Activated naive CD4-positive, alpha-beta T cell (primary cell): ENCODE measurements around the gene HMGN4.

Experiments
- DNase-seq, 4 experiments: peaks; one replicate each; lab custom pipeline; 2025; lab: John Stamatoyannopoulos, UW

Gene HMGN4

GRCh38 chr6:26577720-26578072 lies 39.5 kb downstream of the HMGN4 start:
- DNase-seq, result no peak

GRCh38 chr6:26578279-26578678 lies 40.1 kb downstream of the HMGN4 start:
- DNase-seq, result no peak

GRCh38 chr6:26578741-26579140 lies 40.6 kb downstream of the HMGN4 start:
- DNase-seq, result no peak

- DNase-seq, result no peak
These were observed 43.2 kb downstream of the HMGN4 start for GRCh38 chr6:26581164-26581915.

- no peak for DNase-seq
These were observed 50.8 kb downstream of the HMGN4 start for GRCh38 chr6:26588965-26589364.

GRCh38 chr6:26592649-26593048 lies 54.5 kb downstream of the HMGN4 start:
- no peak for DNase-seq

GRCh38 chr6:26593278-26594130 lies 55.3 kb downstream of the HMGN4 start:
- no peak for DNase-seq

GRCh38 chr6:26594131-26594498 lies 55.9 kb downstream of the HMGN4 start:
- DNase-seq, result no peak

GRCh38 chr6:26594730-26595632 lies 56.8 kb downstream of the HMGN4 start:
- DNase-seq, result no peak

GRCh38 chr6:26595669-26596269 lies 57.6 kb downstream of the HMGN4 start:
- peak; percentile 71 to 87 (median 80) for DNase-seq
